Stimulated activated CD8-positive, alpha-beta memory T cell treated with anti-CD3 and anti-CD28 coated beads, Interleukin-15, amount 100 ng/mL, for 4 hours (primary cell): Measurements from ENCODE around the gene CCDC178.
"Not testable (repeated sequence)": the region's sequence is repeated elsewhere in the genome, so short reads cannot be mapped to it uniquely, and the experiment has no call there.

ENCODE experiments used
- DNase-seq, 2 donors: peaks; one replicate each; pipeline ENCODE4 v3.0.0-alpha.2; 2020; ENCODE audit warnings: low read depth in 2 of 2

The CCDC178 gene, protein sequence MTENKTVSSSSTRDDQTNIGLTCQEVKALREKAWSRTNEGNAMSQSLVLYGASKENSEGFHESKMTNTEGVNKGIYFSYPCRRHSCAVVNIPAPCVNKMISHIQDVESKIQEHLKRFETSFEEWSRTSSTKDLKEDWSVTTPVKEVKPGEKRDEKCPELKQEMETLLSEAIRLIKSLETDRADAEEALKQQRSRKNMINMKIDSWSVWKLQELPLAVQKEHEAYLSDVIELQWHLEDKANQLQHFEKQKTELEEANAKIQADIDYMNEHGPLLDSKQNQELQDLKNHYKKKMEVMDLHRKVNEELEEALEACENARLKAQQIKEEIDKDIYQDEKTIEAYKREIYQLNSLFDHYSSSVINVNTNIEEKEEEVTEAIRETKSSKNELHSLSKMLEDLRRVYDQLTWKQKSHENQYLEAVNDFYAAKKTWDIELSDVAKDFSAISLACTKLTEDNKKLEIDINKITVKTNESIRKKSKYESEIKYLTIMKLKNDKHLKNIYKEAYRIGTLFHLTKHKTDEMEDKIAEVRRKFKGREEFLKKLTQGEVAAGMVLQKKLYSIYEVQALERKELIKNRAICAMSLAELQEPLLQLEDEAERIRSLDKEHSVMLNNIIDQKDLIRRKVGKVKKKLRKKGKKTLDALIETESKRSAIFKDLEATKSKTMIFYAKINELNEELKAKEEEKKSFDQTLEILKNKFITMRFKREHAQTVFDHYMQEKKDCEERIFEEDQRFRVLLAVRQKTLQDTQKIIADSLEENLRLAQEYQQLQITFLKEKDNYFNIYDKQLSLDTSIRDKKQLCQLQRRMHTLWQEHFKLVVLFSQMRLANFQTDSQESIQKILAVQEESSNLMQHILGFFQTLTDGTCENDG

DNA sequence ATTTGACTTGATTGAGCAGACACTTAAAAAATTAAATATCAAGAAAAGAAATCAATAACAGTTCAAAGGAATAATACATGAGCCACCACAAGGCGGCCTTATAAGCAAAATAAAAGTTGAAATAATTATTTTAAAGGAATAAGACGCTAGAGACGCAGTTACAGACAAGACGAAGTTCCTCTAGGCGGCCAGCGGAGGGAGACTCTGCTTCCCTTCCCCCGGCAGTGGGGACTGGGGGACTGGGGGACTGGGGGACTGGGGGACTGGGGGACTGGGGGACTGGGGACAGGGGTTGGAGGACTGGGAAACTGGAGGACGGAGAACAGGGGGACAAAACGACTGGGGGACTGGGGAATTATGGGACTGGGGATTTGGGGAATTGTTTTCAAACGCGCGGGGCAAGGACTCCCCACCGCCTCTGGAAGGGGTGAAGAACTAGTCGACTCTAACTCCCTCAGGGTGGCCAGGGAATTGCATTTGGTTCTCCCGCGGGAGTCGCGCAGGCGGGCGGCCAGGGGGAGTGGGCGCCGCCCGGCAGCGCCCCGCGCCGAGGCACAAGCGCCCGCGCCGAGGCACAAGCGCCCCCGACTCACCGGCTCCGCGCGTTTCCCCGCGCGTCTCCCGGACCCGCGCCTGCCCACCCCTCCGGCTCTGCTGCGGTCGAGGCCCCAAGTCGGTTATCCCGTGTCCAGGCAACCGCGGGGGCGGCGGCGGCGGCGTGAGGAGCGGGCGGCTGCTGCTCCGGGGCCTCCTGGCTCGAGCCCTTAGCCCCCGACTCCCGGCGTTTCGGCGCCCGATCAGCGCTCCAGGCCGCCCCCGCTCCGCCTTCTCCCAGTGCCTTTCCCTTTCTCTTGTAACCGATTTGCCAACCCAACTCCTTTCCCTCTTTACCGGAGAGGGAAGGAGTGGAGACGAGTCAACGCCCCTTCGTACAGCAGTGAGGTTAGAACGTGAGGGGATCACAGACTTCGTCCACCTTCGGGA lies at the start of gene CCDC178:
TSS of gene CCDC178 (minus strand) at position 662 of the 984 bp plus-strand sequence. CDS start 28,633 bp downstream, outside the sequence.
- no peak for DNase-seq

DNA sequence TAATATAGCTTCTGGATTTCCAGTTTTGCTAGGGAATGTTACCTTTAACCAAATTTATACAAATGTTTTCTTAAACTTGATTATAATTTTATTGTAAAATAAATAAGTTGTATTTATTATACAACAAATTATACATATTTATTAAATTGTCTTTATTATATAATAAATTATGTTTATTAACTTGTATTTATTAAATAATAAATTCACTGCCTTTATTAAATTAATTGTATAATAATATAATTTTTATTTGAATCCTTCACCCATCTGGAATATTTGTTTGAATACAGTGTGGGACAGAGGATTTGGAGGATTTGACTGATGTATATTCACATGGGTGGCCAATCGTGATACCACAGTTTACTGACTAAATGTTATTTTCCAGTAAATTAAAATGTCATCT lies 43.4 kb upstream of the CCDC178 start:
- DNase-seq, result no peak

DNA sequence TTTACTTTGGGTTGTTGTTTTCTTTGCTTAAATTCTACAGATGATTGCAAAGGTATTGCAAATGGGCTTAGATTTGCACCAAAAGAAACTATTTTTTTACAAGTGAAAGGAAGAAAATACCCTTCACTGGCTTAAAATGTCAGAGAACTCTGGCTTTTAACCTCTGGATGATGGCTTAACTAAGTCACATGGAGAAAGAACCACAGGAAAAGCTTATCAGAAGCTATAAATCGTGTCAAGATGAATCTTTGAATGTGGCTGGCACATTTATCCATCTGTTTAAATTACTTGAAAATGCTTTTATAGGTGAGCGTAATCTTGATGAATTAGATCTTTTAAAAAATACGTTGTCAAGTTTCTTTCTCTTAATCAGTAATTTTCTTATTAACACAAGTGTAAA lies 32.0 kb upstream of the CCDC178 start:
- DNase-seq, result no peak

DNA sequence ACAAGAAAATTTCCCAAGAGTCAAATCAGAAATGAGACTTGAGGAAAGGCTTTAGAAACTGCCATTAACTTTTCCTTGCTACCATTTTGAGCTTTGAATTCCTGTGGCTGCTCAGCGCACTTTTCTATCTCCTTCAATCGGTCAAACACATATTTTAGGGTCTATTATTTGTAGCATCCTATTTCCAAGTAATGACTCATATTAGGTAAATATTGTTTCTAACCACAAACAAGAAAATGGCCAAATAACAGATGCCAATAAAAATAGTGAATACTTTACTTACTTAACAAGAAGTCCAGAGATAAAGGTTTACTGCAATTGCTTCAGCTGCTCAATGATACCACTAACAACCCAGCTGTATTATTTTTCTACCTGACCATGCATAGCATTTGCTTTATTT lies 29.7 kb upstream of the CCDC178 start:
- no peak for DNase-seq

DNA sequence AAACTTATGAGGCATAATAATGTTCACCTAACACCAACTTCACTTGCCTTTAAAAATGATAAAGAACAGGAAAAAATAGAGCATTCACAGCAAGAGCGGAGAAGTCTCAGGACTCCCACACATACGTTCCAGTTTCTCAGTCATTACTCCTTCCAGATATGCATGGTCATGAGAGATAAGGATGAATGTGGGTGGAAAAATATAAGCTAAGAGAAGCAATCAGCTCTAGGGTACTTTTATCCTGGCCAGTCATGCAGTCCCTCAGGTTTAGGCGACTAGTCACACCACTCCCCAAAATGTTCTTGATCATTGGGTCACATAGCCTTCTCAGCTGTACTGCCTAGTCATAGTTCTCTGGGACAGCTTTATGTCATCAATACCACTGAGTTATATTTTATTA lies 29.2 kb upstream of the CCDC178 start:
- DNase-seq, result no peak

DNA sequence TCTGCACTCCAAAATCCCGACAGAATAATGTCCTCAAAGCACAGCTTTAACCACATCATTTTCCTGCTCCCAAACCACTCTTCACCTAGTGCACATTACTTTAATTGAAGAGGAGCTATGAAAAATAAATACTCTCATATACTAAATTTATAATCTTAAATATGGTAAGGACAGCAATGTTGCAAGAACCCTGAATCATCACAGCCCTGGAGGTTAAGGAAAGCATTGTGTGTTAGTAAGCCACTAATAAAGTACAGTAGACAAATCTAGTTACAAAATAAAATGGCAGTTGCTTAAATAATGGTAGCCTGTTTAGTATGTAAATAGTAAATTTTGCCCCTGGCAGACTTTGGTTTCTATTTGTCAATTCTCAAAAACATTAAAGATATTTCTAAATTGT lies 27.0 kb upstream of the CCDC178 start:
- no peak for DNase-seq

DNA sequence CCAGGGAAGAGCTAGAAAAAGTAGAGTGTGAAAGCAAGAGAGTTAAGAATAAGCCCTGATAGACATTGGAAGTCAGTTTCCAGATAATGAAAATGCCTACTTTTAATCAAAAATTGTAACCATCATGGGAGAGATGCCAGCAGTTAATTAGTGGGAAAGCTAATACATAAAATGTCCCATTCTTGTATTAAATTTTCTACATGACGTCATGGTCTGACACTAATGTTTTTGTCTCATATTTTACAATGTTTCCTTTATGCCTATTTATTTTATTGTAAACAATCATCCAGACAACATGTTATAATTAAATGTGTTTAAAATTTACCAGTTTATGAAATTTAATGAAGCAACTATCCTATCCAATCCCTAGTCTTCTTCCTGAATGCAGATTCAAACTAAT lies 26.3 kb upstream of the CCDC178 start:
- no peak for DNase-seq

DNA sequence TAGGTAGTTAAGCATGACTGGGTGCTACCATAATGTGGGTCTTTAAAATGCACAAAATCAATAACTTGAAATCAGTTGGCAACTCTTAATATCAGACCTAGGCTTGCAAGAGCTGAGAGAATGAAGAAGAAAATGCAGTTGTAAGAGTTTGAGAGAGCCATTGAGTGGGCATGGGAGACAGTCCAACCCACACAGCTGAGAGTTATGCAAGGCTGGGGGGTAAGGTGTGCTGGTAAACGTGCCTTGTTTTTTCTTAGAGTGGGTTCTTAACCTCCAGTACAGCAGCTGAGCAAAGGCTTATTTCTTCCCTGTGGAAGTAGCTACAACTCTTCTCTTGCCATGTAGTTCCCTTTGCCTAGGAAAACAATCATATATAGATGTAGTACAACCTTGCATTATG lies 20.2 kb upstream of the CCDC178 start:
- no peak for DNase-seq

DNA sequence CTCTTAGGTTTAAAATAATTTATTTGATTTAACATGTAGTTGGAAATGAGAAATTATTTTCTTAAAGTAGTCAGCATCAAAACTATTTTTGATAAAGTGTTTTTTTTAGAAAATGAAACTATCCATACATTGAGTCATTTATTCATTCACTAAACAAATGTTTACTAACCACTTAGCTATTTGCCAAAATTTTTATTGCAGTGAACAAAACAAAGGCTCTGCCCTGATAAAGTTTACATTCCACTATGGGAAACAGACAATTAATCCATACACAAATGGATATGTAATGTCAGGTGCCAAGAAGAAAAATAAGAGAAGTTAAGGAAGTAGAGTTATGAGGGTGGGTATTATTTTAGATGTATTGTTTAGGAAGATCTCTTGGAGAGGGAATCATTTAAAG lies 19.1 kb upstream of the CCDC178 start:
- no peak for DNase-seq

DNA sequence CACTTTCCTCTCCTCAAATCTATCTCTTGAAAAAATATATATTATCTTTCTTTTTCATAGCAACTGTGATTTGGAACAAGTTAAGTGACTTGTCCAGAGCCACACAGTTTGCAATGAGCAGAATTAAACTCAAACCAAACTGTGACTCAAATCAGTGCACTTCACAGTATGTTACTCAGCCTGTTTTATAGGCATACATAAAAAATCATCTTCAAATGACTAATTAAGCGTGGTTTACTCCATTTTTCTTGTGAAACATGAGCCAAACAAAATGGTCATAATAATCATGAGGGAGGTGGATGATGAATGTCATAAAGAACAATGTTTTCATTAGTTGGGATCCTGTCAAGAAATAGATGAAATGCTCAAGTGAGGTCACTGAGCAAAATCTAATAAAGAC lies 6.1 kb upstream of the CCDC178 start:
- DNase-seq, result no peak

DNA sequence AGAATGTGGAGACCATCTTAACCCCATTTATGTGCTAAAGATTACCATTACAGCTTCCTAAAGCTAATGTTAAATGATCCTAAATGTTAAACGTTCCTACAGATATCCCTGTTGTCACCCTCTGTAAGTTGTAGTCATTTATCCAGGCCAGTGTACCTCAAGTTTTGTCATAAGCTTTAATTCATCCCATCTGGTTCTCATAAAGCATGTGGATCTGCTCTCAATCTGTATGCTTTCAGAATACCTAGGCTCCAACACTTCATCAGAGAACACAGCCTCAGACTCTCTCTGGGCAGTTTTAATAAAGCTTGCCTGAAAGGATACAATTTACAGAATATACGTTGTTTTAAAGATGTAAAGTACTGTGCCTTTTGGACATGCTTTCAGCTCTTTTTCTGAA lies 4.2 kb upstream of the CCDC178 start:
- DNase-seq, result no peak

DNA sequence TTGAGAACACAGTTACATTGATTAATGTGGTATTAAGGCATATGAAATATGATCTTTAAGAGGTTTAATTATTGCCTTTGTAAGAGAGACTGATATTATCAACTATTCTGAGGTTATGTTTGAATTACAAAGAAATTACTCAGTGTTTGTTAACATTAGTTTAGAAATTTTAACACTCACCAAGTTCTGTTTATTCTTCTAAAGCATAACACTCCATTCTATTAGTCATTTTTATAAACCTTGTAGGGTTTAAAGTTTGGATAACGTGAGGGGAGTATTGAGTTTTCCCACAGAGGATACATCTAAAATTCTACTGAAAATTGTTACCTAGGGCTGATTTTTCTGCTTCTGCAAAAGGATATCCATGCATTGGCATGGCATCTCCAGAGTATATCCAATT lies 7.7 kb downstream of the CCDC178 start:
- no peak for DNase-seq

DNA sequence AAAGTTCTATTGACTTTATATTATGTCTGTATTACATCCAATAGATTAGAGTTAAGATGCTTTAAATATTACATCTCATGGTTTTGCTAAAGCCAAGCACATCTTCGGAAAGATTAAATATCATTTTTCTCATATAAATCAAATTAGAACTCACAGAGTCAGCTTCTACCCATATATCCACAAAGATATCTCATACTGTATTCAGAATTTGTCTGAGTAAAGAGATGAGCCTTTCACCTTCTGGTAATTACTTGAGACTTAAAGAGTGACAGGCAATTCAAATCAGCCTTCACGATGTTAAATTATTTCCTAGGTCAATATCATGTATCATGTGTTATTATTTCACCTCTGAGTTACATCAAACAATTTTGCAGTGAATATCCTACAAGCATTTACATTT lies 13.0 kb downstream of the CCDC178 start:
- no peak for DNase-seq

DNA sequence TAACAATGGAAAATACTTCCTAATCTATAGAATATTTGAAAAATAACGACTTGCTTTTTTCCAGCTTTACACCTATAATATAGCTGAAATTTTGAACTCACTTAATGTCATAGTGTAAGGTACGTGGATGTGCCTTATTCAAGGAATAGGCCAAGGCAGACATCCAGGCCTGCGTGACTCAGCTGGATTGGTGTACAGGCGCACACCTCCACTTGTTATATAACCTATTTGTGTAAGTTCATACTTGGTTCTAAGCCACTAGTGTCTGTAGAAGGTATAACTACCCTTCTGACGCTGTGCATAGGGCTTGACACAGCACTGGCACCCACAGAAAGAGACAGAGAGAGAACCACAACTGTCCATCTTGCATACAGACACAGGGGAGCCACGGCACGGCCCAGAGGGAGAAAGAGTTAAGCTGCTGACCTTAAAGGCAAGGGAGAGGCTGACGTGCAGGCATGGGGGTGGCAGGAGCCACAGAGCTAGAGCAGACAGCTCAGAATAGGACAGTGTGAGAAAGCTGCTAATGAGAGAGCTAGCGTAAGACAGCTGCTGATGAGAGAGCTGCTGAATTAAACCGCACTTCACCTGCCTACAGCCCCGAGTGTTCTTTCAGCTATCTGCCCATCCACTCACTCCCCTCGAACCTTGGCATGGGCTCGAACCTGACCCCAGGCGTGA lies 16.1 kb downstream of the CCDC178 start:
- DNase-seq, result no peak

DNA sequence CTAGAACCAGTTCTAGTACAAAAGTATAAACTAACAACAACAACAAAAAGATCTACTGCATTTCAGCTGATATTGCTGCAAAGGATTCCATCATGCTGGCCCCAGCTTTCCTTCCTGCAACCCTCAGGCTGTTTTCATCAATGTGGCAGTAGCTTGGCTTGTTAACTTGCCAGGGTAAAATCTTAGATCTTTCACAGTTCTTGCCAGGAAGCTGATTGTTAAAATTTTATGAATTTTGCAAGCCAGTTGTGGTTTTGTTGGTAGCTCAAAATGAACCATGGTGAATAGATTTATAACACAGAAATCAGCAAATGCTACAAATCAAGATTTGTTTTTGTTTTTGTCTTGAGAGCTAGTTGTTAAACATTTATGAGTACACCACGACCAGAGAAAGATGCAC lies 19.3 kb downstream of the CCDC178 start:
- no peak for DNase-seq

DNA sequence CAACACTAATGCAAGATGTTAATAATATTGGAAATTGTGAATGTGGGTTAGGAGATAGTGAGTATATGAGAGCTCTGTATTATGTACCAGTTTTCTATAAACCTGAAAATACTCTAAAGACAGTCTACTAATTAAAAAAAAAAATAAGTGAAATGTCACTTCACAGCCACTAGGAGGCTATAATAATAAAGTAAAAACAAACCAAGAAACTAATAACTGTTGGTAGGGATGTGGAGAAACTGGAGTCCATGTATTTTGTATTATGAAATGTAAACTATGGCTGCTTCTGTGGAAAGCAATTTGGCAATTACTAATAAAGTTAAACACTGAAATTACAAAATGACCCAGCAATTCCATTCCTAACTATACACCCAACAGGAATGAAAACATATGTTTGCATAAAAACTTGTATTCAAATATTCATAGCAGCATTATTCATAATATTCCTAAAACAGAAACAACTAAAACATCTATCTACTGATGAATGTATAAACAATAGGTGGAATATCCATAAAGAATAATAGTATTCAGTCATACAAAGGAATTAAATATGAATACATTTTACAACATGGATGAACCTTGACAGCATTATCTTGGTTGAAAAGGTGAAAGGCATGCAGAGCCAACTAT lies 36.2 kb downstream of the CCDC178 start:
- no peak for DNase-seq

DNA sequence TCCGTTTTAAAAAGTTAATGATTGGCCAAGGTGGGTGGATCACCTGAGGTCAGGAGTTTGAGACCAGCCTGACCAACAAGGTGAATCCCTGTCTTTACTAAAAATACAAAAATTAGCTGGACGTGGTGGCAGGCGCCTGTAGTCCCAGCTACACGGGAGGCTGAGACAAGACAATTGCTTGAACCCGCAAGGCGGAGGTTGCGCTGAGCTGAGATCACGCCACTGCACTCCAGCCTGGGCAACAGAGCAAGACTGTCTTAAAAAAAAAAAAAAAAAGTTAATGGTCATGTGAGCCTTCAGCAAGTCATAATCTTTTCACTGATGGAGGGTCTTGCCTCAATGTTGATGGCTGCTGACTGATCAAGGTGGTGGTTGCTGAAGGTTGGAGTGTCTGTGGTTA lies 41.6 kb downstream of the CCDC178 start:
- DNase-seq, result not testable (repeated sequence)

DNA sequence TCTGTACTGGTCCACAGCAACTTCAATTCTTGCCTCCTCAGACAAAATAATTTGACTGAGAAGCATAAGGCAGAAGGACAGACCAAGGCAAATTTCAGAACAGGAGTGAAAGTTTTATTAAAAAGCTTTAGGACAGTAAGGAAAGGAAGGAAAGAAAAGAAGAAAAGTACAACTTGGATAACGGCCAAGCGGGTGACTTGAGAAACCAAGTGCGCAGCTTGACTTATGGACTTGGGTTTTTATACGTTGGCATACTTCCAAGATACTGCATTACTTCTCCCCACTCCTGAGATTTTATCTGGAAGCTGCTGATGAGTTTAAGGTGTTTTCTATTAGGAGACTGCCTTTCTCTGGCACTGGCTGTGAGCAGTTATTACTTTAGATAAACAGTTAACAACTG lies 64.7 kb downstream of the CCDC178 start:
- no peak for DNase-seq

DNA sequence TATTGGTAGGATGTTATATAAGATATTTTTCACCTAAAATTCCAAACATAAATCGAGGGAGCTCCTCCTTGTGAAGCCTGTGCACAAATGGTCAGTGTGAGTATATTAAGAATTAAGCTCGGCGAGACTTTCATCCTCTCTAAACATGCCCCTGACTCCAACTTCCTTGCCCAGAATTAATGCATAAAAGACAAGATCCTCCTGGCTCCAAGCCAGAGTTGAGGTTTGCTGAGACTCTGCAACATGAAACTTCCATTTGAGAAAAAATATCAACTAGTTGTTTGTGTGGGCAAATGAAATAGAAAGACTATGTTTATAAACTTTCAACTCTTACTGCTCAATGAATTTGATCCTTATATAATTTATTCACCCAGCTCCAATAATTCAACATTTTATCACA lies 68.1 kb downstream of the CCDC178 start:
- no peak for DNase-seq

DNA sequence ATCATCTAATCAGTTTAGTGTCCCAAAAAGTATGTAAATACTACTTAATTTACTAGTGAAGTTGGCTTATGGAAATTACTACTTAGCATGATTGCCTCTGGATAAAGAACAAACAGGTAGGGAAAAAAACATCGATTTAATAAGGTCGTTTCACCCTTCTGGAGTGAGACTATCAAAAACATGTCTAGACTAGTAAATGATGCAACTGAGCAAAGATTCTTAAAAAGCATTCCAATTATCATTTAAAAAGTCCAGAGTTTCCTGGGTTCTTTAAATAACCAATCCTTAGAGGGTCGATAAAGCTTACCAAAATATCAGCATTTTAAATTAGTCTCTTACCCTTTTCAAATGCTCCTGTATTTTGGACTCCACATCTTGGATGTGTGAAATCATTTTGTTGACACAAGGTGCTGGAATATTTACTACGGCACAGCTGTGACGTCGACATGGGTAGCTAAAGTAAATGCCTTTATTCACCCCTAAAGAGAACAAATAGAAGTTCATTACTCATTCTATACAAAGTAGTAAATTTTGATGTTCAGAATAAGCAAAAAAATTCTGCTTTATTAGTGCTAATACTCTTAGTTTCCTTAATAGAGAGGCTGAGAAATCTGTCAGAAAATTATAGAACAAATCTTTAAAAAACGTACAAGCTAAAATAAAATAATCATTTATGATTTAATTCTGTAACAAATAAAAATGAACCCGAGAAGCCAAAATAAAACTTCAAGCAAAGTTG lies 70.6 kb downstream of the CCDC178 start:
- no peak for DNase-seq
